Activated T-helper 1 cell treated with Interleukin-2 at 50 U/mL for 16 hours (primary cell): ENCODE data around the gene HYLS1.

Experiments used
- DNase-seq: peaks from one replicate; pipeline ENCODE4 v3.0.0-alpha.2; 2020; ENCODE audit warnings: low read depth

Gene HYLS1

DNA sequence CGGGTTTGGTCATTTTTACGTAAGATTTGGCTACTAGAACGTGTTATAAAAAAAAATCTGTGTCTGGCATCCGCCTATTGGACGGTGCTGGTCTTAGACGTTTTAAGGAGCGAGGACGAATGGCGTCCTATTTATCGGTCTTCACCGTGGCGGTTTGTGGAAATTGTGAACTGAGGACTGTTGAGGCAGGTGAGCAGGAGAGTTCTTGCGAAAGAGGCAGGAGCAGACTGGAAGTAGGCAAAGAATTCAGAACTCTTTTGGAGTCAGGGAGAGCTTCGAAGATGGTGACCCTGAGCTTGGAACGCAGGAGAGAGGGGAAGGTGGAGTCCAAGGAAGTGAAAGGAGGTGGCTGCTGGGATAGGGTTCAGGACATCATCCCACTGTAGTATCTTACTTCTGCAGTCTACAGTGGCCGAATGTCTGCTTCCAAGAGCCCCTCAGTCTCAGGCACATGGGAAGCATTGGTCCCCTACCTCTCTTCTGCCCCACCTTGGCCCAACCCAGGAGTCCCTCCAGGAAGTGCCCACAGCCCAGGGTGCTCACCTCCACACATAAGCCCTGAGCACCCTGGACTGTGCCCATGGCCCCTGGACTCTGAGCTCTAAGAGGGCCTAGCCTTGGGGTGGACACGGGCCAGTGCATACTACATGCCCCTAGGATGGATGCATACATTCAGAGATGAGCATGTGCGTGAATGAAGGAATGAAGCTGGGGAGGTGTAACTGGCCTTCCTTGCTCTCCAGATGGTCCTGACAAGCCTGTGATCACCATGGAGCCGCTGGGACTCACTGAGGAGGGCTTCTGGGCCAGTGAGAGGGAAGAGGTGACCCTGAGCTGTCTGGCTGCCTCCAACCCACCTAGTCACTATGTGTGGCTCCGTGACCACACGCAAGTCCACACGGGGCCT, 62.1 kb downstream of the HYLS1 start:
- DNase-seq = no peak

DNA sequence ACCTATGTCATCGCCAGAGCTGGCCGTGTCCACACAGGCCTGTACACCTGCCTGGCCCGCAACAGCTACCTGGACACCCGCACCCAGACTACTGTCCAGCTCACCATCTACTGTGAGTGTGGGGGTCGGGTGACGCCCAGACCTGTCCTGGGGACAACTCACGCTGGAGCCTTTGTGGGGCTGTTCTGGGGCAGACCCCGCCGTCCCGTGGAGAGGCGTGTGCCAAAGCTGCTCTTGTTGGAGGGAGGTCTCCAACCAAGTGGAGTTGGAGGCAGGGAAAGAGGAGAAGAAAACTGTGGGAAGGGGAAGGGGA, 62.7 kb downstream of the HYLS1 start:
- no peak for DNase-seq
